ENCODE measurements around the gene PVALEF.

PVALEF gene

GRCh38 chr17:81173762-81174155 is 8.5 kb downstream of the PVALEF start:
- no peak for TF ChIP-seq CTCF (IDR thresholded peaks at IDR 0.05; ENCODE audit: extremely low read depth, insufficient read depth, missing control alignments)
- no peak for DNase-seq (ENCODE audit: low spot score)
- in situ Hi-C loops (cut with MboI; ENCODE audit: low pct_unique_long_range_greater_than_20kb, low sequenced_read_pairs, unreplicated experiment): no loop called here

- no peak for DNase-seq (ENCODE audit: low spot score)
- in situ Hi-C loops (cut with MboI; ENCODE audit: low pct_unique_long_range_greater_than_20kb, low sequenced_read_pairs, unreplicated experiment): no loop called here
- TF ChIP-seq CTCF (IDR thresholded peaks at IDR 0.05; ENCODE audit: extremely low read depth, insufficient read depth, missing control alignments): no peak
Observed at GRCh38 chr17:81176666-81177065, 11.4 kb downstream of the PVALEF start.

GRCh38 chr17:81178136-81179091 is 13.1 kb downstream of the PVALEF start:
- TF ChIP-seq CTCF (IDR thresholded peaks at IDR 0.05; ENCODE audit: extremely low read depth, insufficient read depth, missing control alignments): no peak
- DNase-seq (ENCODE audit: low spot score): no peak
- in situ Hi-C loops (cut with MboI; ENCODE audit: low pct_unique_long_range_greater_than_20kb, low sequenced_read_pairs, unreplicated experiment): no loop called here

- in situ Hi-C loops (cut with MboI; ENCODE audit: low pct_unique_long_range_greater_than_20kb, low sequenced_read_pairs, unreplicated experiment): no loop called here
- TF ChIP-seq CTCF (IDR thresholded peaks at IDR 0.05; ENCODE audit: extremely low read depth, insufficient read depth, missing control alignments): no peak
- DNase-seq (ENCODE audit: low spot score): no peak
Observed at GRCh38 chr17:81179220-81179619, 13.9 kb downstream of the PVALEF start.

- in situ Hi-C loops (cut with MboI; ENCODE audit: low pct_unique_long_range_greater_than_20kb, low sequenced_read_pairs, unreplicated experiment): no loop called here
- DNase-seq (ENCODE audit: low spot score): no peak
- no peak for TF ChIP-seq CTCF (IDR thresholded peaks at IDR 0.05; ENCODE audit: extremely low read depth, insufficient read depth, missing control alignments)
Observed at GRCh38 chr17:81179861-81180260, 14.6 kb downstream of the PVALEF start.

- in situ Hi-C loops (cut with MboI; ENCODE audit: low pct_unique_long_range_greater_than_20kb, low sequenced_read_pairs, unreplicated experiment): no loop called here
- no peak for TF ChIP-seq CTCF (IDR thresholded peaks at IDR 0.05; ENCODE audit: extremely low read depth, insufficient read depth, missing control alignments)
- no peak for DNase-seq (ENCODE audit: low spot score)
Observed at GRCh38 chr17:81180836-81181810, 15.8 kb downstream of the PVALEF start.
